Hindlimb muscle (tissue), 1 donor: ENCODE data around the gene TOPAZ1. TPM values are rescaled to one million over a fixed set of nuclear protein-coding genes. Genes with fewer than 3 reads are reported as not detected.
A peak's percentile ranks its signal among the peaks of the same experiment; 100 is the strongest.

ENCODE experiments used
- DNase-seq: peaks from one replicate; pipeline ENCODE4 v3.0.0-alpha.2; 2013
- polyA plus RNA-seq: library from polyadenylated mRNA; unstranded; fragments of 120-200 nt; gene quantifications from one replicate; pipeline ENCODE4 v1.2.1, GENCODE V29; 2013; ENCODE audit not compliant: insufficient read length

Gene TOPAZ1
- polyA plus RNA-seq: not detected

DNA sequence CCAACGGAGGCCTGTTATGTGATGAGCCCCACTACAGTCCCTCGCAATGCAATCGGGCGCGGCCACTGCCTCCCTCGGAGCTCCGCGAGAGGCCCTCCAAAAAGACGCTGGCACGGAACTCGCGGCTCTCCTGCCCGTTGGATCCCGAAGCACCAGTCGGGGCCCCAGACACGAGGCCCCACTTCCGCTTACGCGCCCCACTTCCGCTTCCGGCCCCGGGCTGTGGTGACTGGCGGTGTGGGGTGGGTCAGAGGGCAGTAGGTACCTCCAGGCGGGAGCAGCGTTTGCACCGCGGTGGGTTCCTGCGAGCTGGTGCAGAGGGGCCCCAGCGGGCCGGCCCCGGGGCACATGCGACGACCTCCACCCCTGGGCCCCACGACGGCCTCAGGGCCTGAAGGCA is at the start of gene TOPAZ1:
TSS of gene TOPAZ1 (plus strand) at position 181 of the 400 bp plus-strand sequence. CDS start at position 349, 168 bp downstream.
- DNase-seq: no peak

DNA sequence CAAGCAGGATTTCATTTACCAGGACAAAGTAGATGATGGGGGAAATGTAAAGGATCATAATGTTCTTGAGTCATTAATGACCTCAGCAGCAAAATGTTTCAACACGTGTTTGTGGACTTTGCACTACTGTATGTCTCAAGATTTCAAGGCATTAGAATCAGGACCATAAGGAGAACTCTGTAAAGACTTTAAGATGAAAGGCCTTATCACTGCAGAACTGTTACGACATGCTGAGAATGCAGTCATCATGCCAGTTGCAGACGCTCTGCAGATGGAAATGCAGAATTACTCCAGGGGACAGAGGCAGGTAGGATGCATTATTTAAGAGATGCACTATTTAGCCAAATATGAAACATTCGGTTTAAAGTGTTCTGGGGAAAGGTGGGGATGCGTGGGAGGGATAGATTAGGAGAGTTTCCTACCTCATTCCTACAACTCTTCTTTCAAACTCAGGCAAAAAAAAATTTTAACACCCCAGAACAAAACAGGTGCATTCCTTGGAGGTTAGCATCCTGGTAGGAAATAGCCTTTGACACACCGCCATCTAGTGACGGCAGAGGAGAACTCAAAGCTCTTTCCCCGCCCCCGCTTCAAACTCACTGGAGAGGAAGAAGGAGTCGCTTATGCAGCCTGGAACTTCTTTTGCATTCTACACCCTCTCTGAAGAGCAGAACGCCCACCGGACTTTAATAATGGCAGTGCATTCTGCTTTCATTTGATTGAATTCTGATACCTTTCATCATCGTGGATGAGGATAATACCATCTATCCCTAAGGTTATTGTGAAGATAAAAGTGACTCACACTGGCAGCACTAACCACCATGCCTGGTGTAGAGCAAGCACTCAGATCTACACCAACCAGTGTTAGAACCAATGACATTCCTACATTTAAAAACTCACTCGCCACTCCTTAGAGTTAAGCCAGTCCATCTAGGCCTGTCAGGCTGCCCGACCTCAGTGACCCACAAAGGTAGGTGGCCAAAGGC is 43.1 kb upstream of the TOPAZ1 start:
- peak; percentile 69 for DNase-seq

DNA sequence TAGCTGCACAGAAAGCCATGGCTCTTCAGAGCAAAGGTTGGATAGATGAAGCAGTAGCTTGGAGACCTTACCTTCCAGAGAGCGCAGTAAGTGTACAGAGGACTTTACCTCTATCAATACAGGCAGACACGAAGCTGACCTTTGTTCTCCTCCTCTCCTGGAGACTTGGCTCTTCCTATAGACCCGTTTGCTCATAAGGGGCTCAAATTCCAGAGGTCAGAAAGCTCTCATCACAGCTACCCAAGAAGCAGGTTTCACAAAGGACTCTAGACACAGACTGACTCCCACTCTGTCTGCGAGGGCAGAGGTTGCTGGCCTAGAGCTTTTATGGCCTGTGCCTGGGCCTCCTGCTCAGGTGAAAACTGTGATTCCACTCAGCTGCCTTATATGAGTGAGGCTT is 35.4 kb upstream of the TOPAZ1 start:
- DNase-seq: no peak

DNA sequence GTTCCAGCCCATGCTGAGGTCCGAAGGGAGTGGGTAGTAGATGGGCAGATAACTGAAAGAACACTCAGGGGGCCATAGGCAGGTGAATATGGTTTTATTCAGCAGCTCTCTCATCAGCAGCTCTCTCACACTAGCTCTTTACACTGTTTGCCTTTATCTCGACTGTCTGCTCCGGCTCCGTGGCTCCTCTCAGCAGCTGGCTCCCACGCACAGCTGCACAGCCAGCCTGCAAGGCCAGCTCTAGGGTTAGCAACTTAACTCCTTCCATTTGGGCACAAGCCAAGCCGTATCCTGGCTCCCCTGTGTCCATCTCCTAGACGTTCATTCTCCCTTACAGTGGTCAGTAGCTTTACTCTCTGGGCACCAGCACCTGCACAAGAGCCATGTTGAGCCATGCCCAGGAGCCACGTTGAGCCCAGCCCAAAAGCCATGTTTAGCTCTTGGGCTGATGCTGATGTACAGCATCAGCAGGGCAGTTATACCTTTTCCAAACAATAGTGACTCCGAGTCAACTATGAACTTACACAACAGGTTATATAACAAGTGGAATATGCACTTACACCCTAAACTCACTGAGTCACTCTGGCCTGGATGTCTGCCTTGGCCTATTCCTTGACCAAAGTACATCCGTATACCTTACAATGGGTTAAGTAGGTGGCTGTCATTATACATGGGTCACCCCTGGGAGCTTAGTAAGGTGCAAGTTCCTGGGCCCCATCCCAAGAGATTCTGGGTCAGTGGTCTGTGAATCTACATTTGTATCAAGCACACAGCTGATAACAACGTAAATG is 34.6 kb upstream of the TOPAZ1 start:
- no peak for DNase-seq

DNA sequence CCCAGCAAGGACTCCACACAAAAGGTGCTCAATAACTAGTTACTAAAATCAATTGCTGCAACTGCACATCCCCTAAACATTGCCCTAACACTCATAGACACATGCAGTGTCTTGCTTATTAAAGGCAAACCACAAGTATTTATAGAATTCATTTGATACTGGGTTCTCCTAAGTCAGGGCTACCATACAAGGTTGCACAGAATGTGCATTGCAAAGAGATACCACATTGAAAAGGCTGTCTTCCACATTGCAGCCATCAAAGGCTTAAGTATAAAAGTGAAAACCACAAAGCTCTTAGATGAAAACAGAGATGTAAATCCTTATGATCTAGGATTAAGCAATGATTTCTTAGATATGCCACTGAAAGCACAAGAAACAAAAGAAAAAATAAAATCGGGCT is 33.6 kb upstream of the TOPAZ1 start:
- DNase-seq: no peak

DNA sequence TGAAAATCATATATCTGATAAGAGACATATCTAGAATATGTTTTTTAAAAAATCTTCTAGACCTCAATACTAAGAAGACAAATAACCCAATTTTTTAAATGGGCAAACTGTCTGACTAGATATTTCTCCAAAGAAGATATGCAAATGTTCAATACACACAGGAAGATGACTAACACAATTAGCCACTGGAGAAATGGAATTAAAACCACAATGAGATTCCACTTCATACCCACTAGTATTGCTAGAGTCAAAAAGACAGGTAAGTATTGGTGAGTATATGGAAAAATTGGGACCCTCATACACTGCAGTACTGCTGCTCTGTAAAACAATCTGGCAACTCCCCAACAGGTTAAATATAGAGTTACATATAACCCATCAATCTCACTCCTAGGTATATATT is 33.1 kb upstream of the TOPAZ1 start:
- no peak for DNase-seq

DNA sequence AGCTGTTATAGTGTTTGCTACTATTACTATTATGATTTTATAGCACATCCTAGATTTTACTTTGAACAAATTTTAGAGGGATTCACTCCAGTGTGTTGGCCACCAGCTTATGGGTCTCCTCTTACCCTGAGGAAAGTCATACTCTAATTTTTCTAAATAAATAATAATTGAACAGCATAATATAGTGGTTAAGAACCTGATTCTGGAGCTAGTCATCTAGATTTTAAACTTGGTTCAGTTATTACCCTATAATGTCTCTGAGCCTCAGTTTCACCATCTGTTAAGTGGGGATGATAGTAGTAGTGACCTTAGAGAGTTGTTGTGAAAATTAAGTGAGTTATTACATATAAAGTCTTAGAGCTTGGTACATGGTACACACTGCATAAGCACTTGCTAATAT is 30.7 kb upstream of the TOPAZ1 start:
- DNase-seq: no peak

DNA sequence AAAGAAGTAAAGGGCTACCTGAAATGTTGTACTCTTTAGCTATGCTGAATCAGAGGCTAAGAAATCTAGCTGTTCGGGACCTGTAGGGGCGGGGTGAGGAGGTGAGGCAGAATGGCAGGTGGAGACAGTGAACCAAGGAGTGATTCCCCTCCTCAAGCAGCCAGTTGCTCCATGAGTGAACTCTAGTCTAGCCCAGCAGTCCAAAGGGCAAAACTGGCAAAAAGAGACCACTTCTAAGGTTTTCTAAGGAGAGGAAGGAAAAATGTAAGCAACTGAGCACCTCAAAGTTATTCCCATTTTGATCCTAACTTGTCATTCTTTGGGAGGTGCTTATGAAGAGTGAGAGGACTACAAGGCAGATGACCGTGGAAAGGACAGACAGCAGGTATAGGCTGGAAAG is 19.3 kb upstream of the TOPAZ1 start:
- no peak for DNase-seq

DNA sequence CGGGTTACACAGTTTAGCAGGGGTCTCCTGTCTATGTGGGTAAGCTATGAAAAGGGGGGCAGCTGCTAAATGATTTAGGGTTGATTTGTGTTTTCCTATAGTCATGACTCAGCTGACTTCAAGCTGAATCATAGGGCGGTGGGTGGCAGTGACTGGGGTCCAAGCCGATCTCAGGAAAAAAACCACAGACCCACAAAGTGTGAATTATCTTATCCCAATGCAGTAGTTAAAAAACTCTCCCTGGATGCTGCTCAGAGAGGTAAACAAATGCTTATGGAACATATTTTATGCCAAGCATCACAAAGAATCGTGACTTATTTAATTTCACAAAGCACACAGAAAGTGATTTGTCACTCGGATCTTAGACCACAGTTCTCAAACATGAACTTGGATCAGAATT is 18.4 kb upstream of the TOPAZ1 start:
- DNase-seq: no peak

DNA sequence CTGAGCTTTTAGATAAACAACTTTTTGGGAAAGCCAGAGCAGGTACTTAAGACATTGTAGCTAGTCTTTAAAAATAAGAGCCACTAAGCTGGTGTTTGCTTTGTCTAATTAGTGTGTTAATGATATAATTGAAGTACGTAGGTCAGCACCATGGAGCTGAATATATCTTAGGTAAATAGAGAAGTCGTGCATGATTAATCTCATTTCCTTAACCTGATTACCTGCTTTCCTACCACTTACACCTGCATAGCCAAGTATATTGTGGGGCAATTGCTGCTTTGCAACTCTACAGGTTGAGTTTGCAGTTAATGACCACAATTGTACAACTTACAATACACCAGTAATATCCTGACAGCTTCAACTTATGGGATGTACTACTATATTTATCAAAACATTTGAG is 17.6 kb upstream of the TOPAZ1 start:
- DNase-seq: no peak

DNA sequence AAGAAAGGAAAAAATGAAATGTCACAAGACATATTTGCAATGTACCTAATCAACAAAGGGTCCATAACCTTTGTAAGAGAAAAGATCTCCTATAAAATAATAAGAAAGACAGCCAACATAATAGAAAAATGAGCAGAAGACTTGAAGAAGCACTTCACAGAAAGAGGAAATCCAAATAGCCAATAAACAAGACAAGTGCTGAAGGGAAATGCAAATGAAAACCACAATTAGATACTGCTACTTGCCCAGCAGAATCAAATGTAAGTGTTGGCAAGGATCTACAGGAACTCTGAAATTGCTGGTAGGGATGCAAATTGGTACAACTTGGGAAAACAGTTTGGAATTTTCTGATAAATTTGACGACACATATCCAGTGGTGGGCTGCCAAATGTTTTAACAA is 15.1 kb upstream of the TOPAZ1 start:
- no peak for DNase-seq

DNA sequence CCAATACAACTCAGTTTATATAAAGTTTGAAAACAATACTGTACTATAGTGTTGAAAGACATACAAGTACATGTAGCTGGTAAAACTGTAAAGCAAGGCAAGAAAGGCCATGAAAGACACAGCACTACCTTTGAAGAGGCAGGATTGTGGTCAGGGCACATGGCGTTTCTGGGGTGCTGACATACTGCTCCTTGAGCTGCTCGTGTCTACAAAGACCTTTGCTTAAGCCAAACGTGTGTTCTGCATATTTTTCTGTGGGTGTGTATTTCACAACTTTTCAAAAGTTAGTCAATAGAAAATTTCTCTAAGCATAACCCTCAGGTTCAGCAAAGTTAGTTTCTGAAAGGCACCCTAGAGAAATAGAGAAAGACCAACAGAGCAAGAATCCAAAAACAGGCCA is 14.1 kb upstream of the TOPAZ1 start:
- DNase-seq: no peak

DNA sequence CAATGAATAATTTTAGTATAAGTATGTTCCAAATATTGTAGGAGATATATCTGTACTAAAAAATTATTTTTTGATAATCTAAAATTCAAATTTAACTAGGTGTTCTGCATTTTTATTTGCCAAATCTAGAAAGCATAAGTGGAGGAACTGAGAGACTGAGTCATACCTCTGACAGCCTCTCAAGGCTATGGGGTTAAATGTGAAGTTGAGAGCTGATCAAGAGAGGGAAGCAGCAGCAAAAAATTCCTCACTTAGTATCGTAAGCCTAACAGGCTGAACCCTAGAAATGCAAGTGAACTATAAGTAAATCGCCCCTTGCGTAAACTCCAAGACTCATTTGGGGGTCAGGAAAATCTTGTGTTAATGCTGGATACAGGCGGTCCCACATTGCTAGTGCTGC is 12.8 kb upstream of the TOPAZ1 start:
- DNase-seq: no peak

DNA sequence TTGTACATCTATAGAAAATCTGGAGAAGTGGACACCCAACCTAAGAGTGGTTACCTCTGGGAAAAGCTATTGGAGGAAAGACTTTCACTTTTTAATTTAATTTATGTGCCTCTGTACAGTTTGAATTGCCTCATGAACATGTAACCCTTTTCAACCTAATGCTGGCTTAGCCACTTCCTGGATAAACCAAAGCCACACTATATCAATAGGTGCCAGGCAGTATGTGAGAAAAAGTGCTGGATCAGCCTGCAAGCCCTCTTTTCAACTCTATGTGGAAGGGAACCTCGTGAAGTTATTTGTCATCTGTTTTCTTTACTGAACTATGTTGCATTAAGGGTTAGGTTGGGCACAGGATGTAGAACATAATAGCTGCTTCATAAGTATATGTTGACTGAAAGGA is 9.3 kb upstream of the TOPAZ1 start:
- DNase-seq: no peak

DNA sequence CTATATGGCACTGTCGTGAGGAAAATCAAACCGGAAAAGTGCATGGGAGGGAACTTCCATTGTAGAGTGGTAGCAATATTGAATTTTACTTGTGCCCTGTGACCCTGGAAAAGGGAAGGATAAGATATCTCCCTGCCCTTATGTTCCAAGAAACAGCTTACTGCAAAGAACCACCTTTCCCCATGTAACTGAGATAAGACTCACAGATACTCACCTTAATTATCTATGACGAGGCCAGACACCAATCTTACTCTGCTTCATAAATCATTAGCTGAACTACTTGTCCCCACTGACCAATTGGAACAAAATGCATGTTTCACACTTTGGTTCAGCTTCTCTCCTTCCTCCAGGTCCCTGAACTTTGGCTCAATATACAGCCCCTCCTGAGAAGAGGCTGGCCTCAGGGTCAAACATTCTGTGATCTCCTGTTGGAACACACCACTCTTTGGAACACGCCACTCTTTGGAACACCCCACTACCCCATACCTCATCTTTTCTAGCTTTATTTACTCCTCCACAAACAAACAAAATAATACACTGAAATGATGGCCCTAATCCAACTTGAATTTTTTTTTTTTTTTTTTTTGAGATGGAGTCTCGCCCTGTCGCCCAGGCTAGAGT is 6.9 kb upstream of the TOPAZ1 start:
- no peak for DNase-seq

DNA sequence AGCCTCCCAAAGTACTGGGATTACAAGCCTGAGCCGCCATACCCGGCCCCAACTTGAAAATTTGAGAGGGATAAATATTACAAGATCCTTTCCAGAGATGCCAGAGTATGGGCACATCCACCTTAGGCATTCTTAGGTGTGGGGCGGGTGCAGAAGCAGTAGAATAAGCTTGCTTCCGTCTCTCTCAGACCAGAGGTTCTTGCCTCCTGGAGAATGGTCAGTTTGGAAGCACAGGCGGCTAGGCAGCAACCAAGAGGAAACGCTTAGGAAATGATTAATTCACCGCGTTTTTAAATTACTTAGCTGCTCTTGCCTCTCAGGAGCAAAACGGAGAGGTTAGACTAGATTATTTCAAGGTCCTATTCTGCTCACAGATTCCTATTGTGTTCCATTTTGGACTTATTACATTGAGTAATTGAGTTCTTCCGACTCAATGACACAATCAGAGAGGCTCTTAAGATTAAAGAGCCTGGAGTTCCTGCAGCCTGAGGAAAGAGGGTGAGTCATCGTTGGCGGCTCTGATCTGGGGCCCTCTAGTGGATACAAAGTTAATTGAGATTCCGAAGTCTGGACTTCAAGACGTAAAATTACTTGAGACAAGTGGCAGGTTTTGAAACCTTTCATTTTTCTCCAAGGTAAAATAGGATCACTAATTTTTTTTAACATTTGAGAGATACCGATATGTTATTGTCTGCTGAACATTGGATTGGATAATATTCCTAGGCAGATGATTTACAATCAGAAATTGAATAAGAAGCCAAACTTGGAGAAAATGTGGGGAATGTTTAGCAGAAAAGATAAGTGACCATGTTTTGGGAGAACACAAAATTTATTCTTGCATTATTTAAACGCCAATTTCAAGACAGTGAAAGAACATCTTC is 5.8 kb upstream of the TOPAZ1 start:
- peak; percentile 53 for DNase-seq

DNA sequence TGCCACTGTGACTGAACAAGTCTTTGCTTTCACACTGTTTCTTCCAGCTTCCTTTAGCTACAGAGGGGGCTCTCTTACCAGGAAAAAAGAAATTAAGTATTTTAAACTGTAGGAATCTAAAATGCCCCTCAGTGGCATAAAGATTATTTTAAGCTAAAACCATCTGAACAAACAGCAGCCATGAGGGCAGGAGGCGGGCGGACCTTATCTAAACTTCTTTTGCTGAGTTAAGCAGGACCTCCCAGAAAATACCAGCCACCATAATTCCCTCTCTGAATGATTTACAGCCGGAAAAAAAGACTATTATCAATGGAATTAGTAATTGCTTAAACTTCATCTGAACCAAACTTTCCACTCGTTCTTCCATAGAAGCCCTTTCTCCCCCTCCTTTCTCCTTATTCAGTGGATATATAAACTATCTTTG is 5.2 kb upstream of the TOPAZ1 start:
- DNase-seq: no peak

DNA sequence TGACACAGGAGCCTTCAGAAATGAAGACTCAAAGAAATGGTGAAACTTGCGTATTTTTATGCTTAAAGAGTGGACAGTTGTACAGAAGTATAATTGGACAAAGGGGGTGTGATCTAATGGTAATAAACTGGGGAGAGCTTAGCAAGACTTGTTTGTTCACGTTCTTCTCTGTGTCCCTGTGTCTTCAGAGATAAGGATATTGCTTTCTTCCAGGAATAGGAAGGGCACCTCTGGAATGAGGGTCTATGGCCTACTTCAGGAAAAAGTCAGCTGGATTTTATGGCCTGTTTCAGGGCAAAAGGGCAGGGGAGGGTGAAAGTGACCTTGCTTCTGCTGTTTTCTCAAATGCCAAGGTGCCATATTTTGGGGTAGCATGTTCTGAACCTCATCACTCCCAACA is 4.5 kb upstream of the TOPAZ1 start:
- no peak for DNase-seq

DNA sequence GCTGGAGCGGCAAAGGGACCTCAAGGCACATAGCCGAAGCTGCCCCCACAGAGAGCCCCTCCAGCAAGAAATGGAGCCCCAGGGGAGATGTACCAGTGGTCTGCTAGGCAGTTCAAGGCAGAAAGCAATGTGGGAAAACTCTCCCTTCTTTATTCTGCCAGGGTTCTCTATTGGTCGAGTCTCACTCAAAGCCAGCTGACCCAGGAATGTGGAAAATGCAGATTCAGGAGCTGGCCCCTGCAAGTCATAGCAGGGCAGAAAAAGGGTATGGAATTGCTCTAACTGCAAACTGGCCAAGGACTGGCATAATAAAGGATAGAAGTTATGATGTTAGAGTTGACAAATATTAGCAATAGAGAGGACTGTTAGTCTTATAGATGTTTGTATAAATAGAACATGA is 4.0 kb upstream of the TOPAZ1 start:
- DNase-seq: no peak

DNA sequence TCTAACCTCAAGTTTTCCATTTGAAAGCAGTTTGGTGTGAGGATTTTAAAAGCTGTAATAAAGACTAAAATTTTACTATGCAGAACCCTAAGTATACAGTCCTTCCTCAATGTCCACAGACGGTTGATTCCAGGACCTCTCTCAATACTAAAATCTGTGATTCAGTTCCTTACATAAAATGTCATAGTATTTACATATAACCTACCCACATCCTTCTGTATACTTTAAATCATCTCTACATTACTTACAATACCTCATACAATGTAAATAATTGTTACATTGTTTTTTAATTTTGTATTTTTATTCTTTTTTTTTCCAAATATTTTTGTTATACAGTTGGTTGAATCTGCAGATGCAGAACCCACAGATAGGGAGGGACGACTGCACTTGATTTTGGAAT is 2.8 kb upstream of the TOPAZ1 start:
- DNase-seq: no peak

DNA sequence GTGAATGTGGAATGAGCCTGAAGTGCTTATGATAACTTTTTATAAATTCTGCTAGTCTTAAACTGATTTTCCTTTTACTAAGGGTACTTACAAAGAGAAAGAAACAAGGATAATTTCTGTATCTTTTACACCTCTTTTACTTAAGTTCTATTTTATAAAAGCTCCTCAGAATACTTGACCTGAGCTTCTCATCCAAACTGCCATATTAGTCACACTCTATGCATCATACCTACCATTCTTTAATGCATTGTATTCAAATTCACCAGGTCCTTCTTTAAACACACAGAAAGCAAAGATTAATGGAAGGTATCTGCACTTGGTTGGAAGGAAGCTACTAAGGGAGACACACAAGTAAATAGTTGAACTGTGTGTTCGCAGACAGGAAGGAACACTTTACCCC is 1.6 kb upstream of the TOPAZ1 start:
- DNase-seq: no peak

DNA sequence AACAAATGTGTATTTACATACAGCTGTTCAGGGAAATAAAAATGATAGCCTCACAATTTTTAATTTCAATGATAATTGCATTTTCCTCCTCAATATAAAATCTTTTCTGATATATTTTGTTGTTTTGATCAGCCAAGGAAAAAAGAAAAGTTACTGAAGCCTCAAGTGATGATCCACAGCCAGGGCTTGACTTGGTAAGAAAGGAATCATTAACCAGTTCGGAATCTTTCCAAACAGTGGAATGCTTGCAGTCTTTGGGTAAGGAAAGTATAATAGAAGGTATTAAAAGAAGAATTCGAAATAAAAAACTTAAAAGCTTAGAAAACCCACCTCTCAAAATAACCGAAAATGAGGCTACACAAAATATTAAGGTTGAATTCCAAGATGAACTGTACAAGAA is 1.0 kb downstream of the TOPAZ1 start:
- no peak for DNase-seq
